Measurements from ENCODE around the gene SPATA19.
"Not testable (repeated sequence)": the region's sequence is repeated elsewhere in the genome, so short reads cannot be mapped to it uniquely, and the experiment has no call there.

SPATA19 gene, protein sequence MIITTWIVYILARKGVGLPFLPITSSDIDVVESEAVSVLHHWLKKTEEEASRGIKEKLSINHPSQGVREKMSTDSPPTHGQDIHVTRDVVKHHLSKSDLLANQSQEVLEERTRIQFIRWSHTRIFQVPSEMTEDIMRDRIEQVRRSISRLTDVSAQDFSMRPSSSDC

GRCh38 chr11:133845413-133845812, at the start of gene SPATA19:
Gene SPATA19, minus strand, starts transcription at chr11:133845513. Its CDS starts 67 bp downstream, at chr11:133845446.
- DNase-seq: no peak

GRCh38 chr11:133895061-133895479, 49.8 kb upstream of the SPATA19 start:
- DNase-seq: no peak

DNA sequence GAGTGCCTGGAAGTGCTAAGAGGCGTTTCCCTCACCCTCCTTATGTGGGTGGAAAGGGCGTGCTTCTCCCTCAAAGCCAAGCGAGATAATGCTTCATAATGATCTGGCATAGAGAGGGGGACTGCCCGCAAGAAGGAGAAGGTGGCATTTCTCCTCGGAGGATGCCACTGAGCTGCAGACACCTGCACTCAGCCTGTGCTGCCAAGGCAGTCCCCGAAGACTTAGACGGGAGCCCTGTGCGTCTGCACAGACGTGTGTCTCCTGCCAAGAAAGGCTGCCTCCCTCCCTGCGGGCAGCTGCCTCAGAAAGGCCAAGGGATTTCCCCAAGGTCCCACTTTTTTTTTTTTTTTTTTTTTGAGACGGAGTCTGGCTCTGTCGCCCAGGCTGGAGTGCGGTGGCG, 48.1 kb upstream of the SPATA19 start:
- no peak for DNase-seq

DNA sequence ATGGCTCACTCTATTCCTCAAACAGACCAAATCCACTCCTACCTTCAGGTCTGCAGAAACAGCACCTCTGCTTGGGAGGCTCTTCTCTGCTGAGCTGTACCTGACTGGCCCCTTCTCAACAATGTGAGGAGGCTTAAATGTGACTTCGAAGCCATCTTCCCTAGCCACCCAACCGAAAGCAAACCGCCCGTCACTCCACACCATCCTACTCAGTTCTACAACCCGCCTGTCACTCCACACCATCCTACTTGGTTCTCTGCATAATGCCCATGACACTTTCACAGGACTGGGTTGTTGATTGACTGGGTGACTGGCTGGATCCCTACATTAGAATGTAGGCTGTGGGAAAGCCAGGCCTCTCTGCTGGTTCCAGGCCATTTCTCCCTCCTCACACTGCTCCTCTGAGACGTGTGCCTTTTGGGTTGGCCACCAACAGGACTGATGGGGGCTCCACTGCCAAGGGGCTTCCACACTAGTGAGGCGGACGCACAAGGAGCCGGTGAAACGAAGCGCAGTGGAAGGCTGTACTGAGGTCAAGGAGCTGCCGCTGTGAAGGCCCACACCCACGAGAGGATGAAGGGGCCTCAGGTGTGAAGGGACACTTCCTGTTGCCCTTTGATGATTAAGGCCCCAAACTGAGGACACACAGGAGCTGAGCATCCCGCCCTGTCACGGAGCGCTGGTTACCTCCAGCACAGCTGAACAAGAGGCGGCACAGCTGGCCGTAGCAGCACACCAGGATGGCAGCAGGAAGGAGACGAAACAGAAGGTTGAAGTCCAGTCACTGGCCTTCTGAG, 47.5 kb upstream of the SPATA19 start:
- DNase-seq: no peak

DNA sequence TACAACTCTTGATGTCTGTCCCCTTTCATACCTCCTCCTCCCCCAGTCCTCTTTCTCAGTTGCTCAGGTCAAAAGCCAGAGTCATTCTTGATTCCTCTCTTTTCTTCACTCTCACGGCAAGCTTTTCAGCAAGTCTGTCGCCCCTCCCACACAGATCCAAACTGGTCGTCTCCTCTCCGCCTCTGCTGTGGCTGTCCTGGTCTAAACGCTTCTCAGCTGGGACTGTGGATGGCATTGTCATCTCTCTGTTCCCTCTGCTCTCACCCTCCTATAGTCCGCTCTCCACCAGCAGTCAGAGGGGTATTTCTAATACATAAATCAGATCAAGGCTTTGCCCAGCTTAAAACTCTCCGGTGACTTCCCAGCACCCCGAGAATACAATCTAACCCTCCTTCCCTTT, 46.8 kb upstream of the SPATA19 start:
- DNase-seq: no peak

DNA sequence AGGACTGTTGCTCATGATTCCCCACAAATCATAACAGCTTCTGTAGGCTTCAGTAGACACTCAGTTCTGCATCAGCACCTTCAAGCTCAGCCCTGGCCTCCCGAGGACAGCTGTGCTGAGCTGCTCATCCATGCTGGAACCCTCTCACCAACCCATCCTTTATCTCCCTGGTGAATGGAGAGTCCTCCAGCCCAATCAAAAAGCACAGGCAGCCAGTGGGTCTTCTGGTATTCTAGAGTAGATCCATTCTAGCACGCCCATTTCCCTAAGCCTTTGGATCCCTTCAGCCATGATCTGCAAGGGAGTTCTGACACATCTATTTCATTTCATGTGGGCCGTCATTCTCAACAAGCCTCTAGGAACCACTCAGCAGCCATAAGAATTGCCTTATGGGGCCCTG, 44.6 kb upstream of the SPATA19 start:
- DNase-seq: no peak

GRCh38 chr11:133889188-133889587, 43.9 kb upstream of the SPATA19 start:
- DNase-seq: no peak

DNA sequence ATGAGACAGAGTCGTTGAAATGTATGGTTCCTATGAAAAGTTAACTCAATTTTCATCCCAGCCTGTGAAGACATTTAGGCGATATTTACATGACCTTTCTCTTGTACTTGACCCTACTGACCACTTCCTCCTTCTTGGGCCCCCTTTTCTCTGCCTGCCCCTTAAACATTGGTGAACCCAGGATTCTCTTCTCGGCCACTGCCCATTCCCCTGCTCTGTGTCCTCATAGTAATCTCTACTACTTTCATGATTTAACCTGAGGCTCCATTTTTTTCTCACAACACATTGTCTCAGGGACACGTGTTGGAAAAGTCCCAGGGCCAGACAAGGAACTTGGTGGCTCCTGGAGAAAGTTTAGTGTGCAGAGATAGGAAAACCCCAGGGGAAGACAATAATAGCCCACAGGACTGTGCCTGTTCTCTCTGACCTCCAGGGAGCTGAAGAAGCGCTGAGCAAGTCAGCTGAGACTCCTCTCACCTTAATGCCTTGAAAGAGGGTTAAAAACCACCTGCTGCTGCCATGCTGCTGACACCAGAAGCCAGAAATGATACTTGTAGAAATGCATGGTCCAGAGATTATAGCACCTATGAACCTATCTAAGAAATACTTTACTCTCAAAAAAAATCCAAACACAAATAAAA, 42.5 kb upstream of the SPATA19 start:
- DNase-seq: no peak

DNA sequence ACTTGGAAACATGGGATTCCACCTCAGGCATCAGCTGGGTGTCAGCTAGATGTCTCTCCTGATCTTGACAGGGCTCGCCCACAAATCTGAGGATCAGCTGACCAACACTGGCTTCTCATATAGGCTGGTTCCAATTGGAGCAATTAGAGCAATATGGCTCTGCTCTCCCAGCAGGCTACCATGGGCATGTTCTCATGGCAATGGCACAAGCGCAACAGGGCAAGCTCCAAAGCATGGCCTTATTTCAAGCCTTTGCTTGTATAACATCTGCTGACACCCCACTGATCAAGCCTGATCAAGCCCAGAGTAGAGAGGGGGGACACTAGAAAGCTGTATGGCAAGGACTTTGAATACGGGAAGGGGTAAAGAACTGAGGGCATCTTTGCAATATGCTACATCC, 40.7 kb upstream of the SPATA19 start:
- no peak for DNase-seq

DNA sequence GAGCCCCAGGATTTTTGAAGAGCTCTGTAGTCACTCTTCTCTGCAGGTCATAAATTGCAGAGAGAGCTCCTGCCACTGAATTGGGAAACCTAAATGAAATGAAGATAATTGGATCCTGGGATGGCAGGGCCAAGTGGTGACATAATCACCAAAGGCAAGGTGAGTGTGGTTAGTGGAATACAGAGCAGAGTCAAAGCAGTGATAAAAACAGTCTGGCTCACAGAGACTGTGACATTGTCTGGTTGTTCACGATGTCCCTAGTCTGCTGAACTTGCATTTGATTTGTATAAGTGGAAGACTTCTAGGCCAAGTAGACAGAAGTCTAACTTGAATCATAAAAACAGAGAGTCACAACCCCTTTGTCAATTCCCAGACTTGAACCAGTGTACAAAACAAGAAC, 26.8 kb upstream of the SPATA19 start:
- no peak for DNase-seq

DNA sequence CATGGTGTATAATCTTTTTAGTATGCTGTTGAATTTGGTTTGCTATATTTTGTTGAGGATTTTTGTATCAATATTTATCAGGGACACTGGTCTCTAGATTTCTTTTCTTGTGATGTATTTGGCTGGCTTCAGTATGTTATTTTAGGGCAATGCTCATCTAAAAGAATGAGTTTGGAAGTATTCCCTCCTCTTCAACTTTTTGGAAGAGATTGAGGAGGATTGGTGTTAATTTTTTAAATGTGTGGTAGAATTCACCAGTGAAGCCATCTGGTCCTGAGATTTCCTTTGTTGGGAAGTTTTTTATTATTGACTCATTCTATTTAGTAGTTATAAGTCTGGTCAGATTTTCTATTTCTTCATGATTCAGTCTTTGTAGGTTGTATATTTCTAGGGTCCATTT, 22.1 kb upstream of the SPATA19 start:
- no peak for DNase-seq

- DNase-seq: no peak
Measured at GRCh38 chr11:133865466-133865865, 20.2 kb upstream of the SPATA19 start.

DNA sequence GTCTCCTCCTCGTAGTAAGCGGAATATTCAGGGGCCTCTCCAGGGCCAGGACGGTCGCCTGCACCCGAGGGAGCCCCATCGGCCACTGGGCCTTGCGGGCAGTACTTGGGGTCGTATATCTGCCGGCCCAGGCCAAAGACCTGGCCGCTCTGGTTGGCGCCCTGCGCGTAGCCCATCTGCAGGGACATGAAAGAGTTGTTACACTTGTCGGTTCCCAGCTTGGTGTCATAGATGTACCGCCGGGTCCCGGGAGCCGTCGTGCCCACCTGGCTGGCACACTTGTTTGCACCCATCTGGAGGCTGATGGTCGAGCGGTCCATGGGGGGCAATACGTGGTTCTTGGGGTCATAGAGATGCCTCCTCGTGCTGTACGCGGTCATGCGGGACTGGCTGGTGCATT, 19.4 kb upstream of the SPATA19 start:
- no peak for DNase-seq

DNA sequence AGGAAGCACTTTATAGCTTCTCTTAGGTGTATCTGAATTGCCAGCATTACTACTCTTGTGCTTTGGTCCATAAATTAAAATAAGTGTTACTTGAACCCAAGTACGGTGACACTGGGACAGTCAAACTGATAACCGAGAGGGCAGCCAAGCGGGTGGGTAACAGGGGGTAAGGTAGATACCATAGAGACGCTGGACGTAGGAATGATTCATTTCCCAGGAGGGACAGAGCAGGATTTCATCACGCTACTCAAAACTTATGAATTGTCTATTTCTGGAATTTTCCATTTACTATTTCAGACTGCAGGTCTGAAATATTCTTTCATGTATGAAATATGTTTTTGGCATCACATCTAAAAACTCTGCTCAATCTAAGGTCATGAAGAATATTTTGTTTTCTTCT, 14.8 kb upstream of the SPATA19 start:
- no peak for DNase-seq

- not testable (repeated sequence) for DNase-seq
Measured at GRCh38 chr11:133854330-133854960, 9.1 kb upstream of the SPATA19 start.

- no peak for DNase-seq
Measured at GRCh38 chr11:133844217-133844616, 1.1 kb downstream of the SPATA19 start.

GRCh38 chr11:133843454-133843987, 1.8 kb downstream of the SPATA19 start:
- no peak for DNase-seq

DNA sequence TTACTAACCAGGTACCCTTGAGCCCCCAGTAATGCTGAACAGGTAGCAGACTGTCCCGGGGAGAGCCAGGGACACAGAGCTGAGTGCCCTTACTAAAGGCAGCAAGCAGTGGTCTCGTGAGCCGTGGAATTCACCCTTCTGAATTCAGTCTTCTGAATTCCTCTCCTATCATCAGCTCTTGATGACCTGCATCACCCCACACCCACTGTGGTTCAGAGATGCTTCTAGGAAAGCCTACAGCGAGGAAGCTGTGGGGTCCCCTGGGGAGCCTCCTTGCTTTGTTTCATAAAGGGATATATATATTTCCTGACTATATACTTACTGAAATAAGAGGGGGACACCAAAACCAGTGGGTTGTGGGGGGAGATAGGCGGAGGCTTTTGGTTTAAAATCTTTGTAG, 2.6 kb downstream of the SPATA19 start:
- no peak for DNase-seq

GRCh38 chr11:133842053-133842452, 3.3 kb downstream of the SPATA19 start:
- DNase-seq: no peak

DNA sequence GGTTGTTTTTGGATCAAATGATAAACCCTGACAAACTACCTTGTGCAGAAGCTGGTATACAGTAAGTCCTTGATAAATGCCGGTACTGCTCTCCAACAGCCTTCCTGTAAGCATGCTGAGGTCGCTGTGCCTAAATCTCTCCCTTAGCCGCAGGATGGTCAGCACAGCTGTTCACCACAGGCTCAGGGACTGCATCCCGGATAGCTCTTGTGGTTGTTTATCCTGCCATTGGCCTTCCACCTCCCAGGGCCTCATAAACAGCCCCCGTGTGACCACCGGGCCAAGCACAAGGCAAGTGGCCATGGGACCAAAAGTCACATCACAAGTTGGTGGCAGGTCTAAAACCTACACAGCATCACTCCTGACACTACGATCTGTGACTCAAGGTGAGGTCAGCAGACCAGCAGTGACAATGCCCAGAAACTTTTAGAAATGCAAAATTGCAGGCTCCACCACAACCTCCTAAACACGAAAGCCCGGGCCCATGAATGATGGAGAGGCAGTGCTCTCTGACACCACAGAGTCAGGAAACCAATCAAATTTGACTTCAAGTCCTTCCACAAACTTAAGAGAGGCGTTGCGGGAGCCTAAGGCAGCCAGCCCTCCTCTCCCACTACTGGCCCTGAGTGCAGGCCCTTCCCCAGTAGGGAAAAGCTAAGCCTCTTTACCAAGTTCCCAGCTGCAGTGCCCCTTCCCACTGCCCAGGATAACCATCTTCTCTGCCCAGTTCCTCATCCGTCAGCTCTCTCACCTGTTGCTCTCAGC, 3.9 kb downstream of the SPATA19 start:
- no peak for DNase-seq

DNA sequence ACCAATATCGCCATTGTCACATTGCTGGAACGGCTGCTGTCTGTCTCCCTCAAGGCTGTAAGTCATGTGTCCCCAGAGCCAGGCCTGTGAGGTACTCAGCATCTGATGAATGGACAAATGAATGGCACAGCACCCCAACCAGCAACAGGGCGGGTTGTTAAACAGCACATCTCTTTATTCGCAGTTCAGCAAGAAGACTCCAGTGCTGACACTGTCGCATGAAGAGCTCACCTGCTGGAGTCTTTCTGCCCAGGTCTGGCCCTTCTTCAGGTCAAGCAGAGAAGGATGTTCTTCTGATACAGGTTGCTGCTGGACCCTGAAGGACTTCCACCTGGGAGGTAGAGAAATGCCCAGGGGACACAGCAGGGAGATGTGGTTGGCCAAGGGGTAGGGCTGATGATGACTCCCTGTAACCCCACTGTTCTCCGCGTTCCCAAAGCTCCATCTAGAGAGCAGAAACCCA, 4.8 kb downstream of the SPATA19 start:
- no peak for DNase-seq
